Neutrophil (primary cell): ENCODE data around the gene ADGRF3.
"Not testable (repeated sequence)": the region's sequence is repeated elsewhere in the genome, so short reads cannot be mapped to it uniquely, and the experiment has no call there.

Source experiments
- H3K27ac ChIP-seq: fragments of 200-600 bp; sonication (generic); 2 replicates; pipeline ENCODE4 v1.5.1; 2016; ENCODE audit warnings: mild to moderate bottlenecking, moderate library complexity
- H3K27me3 ChIP-seq: fragments of 200-600 bp; sonication (generic); 2 replicates; pipeline ENCODE4 v1.6.0; 2016; ENCODE audit warnings: mild to moderate bottlenecking
- H3K36me3 ChIP-seq: fragments of 200-600 bp; sonication (generic); 2 replicates; pipeline ENCODE4 v1.5.1; 2017
- H3K4me1 ChIP-seq, 2 experiments: fragments of 200-600 bp in 1 of 2; sonication (generic) in 1 of 2; 1 replicate in 1 of 2; 2 replicates in 1 of 2; pipeline versions ENCODE4 v1.5.1 to v1.6.1; 2013 to 2016; ENCODE audit warnings: low read depth in 1 of 2, low read length in 1 of 2, mild to moderate bottlenecking in 1 of 2, moderate library complexity in 1 of 2; ENCODE audit not compliant: control insufficient read depth in 1 of 2, insufficient read depth in 1 of 2
- H3K4me3 ChIP-seq, 2 experiments: fragments of 200-600 bp in 1 of 2; sonication (generic) in 1 of 2; 1 replicate in 1 of 2; 2 replicates in 1 of 2; pipeline ENCODE4 v1.5.1; 2013 to 2016; ENCODE audit warnings: low read depth in 1 of 2, low read length in 1 of 2, mild to moderate bottlenecking in 1 of 2, moderate library complexity in 1 of 2
- H3K9me3 ChIP-seq: fragments of 200-600 bp; sonication (generic); 2 replicates; pipeline ENCODE4 v1.5.1; 2016
- CTCF ChIP-seq: fragments of 200-600 bp; sonication (generic); IDR thresholded peaks from 2 replicates; pipeline ENCODE4 v1.5.1; 2016; ENCODE audit warnings: antibody characterized with exemption

ADGRF3 gene

DNA sequence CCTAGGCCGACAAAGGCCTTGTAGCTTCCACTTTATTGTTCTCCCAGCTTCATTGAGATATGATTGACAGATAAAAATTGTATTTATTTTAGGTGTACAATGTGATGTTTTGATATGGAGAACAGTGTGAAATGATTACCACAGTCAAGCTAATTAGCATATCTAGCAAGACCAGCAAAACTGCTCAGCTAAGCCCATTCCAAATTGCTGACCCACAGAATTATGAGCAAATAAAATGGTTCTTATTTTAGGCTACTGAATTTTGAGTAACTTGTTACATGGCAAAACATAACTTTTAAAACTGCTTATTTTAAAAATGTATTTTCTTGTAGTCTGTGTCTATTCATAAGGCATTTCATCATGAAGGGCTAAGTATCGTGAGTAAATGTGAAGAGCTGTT, 9.3 kb downstream of the ADGRF3 start:
- no peak overlapping the region for H3K27ac ChIP-seq
- H3K4me1 ChIP-seq = no peaks in the 10 kb centered on the region
- no peak overlapping the region for H3K4me3 ChIP-seq
- TF ChIP-seq CTCF = no peak
- H3K36me3 ChIP-seq = no peaks in the 10 kb centered on the region
- no peaks in the 10 kb centered on the region for H3K9me3 ChIP-seq
- H3K27me3 ChIP-seq = no peaks in the 10 kb centered on the region

- Histone ChIP-seq H3K27ac (no peak overlapping the region), H3K36me3 (no peaks in the 10 kb centered on the region), H3K4me3 (no peak overlapping the region), H3K9me3 (no peaks in the 10 kb centered on the region), H3K4me1 (no peaks in the 10 kb centered on the region), H3K27me3 (no peaks in the 10 kb centered on the region)
- no peak for TF ChIP-seq CTCF
Measured at GRCh38 chr2:26336719-26337118, 9.9 kb downstream of the ADGRF3 start.

DNA sequence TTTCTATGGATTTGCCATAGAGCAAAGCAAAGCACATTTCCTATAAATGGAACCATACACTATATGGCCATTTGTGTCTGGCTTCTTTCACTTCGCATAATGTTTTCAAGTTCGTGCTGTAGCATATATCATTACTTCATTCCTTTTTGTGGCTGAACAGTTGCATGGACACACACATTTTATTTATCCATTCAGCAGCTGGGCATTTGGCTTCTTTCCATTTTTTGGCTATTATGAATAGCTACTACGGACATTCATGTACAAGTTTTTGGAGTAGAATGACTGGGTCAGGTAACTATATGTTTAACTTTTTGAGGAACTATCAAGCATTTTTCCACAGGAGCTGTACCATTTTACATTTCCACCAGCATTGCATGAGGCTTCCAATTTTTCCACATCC, 11.4 kb downstream of the ADGRF3 start:
- Histone ChIP-seq H3K27me3 (no peaks in the 10 kb centered on the region), H3K9me3 (no peaks in the 10 kb centered on the region), H3K4me1 (peaks cover 0 to 2% of the 10 kb centered on the region in 2 experiments), H3K4me3 (no peak overlapping the region), H3K27ac (no peak overlapping the region), H3K36me3 (no peaks in the 10 kb centered on the region)
- no peak for TF ChIP-seq CTCF

DNA sequence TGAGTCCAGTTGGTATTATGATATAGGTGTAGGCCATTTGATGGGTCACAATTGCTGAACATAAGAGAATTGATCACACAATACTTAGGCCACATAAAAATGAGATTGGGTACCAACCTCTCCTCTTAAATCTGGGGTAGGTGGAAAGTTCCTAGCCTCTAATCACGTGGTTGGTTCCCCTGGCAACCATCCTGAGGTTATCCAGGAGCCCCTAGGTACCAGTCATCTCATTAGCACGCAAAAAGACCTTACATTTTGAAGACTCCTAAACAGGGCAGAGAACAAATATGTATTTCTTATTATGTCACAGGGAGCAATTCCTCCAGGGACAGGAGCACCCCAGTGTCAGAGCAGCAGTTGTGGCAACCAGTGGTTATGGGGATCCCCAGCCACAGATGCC, 13.3 kb downstream of the ADGRF3 start:
- Histone ChIP-seq H3K27ac (no peak overlapping the region), H3K4me3 (no peak overlapping the region), H3K9me3 (no peaks in the 10 kb centered on the region), H3K27me3 (no peaks in the 10 kb centered on the region), H3K36me3 (no peaks in the 10 kb centered on the region), H3K4me1 (peaks cover 10 to 15% of the 10 kb centered on the region in 2 experiments)
- no peak for TF ChIP-seq CTCF

DNA sequence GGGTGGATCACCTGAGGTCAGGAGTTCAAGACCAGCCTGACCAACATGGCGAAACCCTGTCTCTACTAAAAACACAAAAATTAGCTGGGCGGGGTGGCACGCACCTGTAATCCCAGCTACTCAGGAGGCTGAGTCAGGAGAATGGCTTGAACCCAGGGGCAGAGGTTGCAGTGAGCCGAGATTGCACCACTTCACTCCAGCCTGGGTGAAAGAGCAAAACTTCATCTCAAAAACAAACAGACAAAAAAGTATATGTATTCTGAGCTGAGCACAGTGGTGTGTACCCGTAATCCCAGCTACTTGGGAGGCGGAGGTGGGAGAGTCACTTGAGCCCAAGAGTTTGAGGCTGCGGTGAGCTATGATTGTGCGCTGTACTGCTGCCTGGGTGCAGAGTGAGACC, 15.3 kb downstream of the ADGRF3 start:
- not testable (repeated sequence) for H3K9me3 ChIP-seq, H3K36me3 ChIP-seq, H3K27me3 ChIP-seq, H3K27ac ChIP-seq, H3K4me3 ChIP-seq
- peaks cover 17 to 25% of the 10 kb centered on the region in 2 experiments for H3K4me1 ChIP-seq

DNA sequence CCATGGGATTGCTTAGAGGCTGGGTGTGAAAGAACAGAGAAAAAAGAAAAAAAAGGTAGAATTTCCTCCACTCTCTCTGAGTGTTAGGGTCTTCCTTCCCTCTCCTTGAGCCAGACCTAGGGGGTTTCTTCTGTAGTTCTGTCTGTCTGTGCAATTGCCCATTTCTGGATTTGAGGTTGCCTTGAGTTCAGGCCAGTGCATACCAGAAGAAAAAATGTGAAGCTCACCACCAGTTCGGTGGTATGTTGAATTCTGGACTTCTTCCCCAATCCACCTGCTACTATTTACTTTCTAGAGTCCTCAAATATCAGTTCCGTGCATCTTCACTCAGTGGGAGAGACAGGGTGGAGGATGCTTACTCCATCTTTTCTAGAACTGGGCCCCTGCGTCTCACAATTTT, 16.0 kb downstream of the ADGRF3 start:
- H3K4me1 ChIP-seq = peaks cover 17 to 25% of the 10 kb centered on the region in 2 experiments
- H3K4me3 ChIP-seq = no peak overlapping the region
- no peaks in the 10 kb centered on the region for H3K9me3 ChIP-seq
- no peak overlapping the region for H3K27ac ChIP-seq
- TF ChIP-seq CTCF = no peak
- no peaks in the 10 kb centered on the region for H3K36me3 ChIP-seq
- no peaks in the 10 kb centered on the region for H3K27me3 ChIP-seq
